Activated CD4-positive, alpha-beta T cell treated with anti-CD3 and anti-CD28 coated beads, Interleukin-2, amount 10 ng/mL, durations not matched to agents 24 days and 14 days (primary cell): Measurements from ENCODE around the gene ITGB6. TPM values are rescaled to one million over a fixed set of nuclear protein-coding genes. Genes with fewer than 3 reads are reported as not detected.
"Not testable (repeated sequence)": the region's sequence is repeated elsewhere in the genome, so short reads cannot be mapped to it uniquely, and the experiment has no call there.

Experiments
- DNase-seq: peaks from one replicate; pipeline ENCODE4 v3.0.0; 2022
- H3K27ac Mint-ChIP-seq: one replicate; pipeline ENCODE4 v1.8.0; 2022; ENCODE audit warnings: mild to moderate bottlenecking, mixed read lengths
- H3K27me3 Mint-ChIP-seq: one replicate; pipeline ENCODE4 v1.8.0; 2022; ENCODE audit warnings: mixed read lengths
- H3K36me3 Mint-ChIP-seq: one replicate; pipeline ENCODE4 v1.8.0; 2022; ENCODE audit warnings: low read depth, mild to moderate bottlenecking, mixed read lengths
- H3K4me1 Mint-ChIP-seq: one replicate; pipeline ENCODE4 v1.8.0; 2021; ENCODE audit warnings: mixed read lengths
- H3K4me3 Mint-ChIP-seq: one replicate; pipeline ENCODE4 v1.8.0; 2022; ENCODE audit warnings: mild to moderate bottlenecking, moderate library complexity, mixed read lengths
- H3K9me3 Mint-ChIP-seq: one replicate; pipeline ENCODE4 v1.8.0; 2021; ENCODE audit warnings: mixed read lengths
- intact Hi-C: fragments of 100-400 bp; cut with micrococcal nuclease; formaldehyde crosslinking; loops from one replicate; pipeline ENCODE4 v1.15.1; 2023
- total RNA-seq: library from RNA; stranded (reverse); gene quantifications from 2 replicates; pipeline ENCODE4 v1.2.3, GENCODE V29; 2022

ITGB6 gene
- total RNA-seq, 1 donor from 2014 or later = not detected

DNA sequence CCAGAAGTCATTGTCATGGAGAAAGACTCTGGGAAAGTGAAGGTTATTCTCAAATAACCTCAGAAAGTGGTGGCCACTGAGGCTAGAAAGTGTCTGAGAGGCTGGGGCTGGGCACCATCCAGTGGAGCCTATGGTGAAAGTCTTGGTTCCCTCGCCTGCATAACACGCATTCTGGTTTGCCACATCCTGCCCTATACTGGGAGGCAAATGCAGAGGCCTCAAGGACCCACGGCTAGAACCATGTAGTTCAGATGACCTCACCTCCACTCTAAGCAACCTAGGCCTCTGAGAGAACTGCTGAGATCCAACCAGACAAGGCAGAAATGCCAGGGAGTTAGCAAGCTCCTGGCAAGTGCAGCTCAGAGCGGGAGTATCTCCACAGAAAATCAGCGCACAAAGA, 5.1 kb downstream of the ITGB6 start:
- Mint-ChIP-seq H3K27me3 (peaks cover 13% of the 10 kb centered on the region), H3K9me3 (no peaks in the 10 kb centered on the region), H3K4me1 (peaks cover 4% of the 10 kb centered on the region), H3K4me3 (no peak overlapping the region), H3K36me3 (no peaks in the 10 kb centered on the region), H3K27ac (no peak overlapping the region)
- DNase-seq = peak; percentile 64
- intact Hi-C loops = no loop called here

DNA sequence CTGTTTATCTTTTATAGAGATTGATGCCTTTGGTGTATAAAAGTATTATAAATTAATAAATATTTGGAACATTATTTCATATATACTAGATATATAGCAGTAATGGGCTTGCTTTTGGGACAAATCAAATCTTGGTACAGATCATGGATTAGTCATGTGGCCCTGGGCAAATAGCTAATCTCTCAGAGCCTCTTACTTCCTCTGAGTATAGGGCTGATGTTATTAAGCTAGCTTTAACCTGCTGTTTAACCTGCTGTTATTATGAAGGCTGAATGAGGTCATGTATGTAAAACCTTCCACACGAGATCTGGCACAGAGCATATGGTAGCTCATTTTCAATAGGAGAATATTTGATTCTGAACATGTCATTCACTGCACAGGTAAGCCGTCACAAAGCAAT, 5.7 kb downstream of the ITGB6 start:
- peaks cover 4% of the 10 kb centered on the region for H3K4me1 Mint-ChIP-seq
- intact Hi-C loops = no loop called here
- no peak for DNase-seq
- no peak overlapping the region for H3K4me3 Mint-ChIP-seq
- H3K36me3 Mint-ChIP-seq = no peaks in the 10 kb centered on the region
- H3K27me3 Mint-ChIP-seq = peaks cover 9% of the 10 kb centered on the region
- no peak overlapping the region for H3K27ac Mint-ChIP-seq
- H3K9me3 Mint-ChIP-seq = no peaks in the 10 kb centered on the region

GRCh38 chr2:160181146-160181836, 18.8 kb downstream of the ITGB6 start:
- H3K4me1 Mint-ChIP-seq, H3K36me3 Mint-ChIP-seq, H3K9me3 Mint-ChIP-seq, H3K4me3 Mint-ChIP-seq, intact Hi-C loops, H3K27me3 Mint-ChIP-seq, H3K27ac Mint-ChIP-seq: not testable (repeated sequence)
- peak; percentile 76 for DNase-seq

DNA sequence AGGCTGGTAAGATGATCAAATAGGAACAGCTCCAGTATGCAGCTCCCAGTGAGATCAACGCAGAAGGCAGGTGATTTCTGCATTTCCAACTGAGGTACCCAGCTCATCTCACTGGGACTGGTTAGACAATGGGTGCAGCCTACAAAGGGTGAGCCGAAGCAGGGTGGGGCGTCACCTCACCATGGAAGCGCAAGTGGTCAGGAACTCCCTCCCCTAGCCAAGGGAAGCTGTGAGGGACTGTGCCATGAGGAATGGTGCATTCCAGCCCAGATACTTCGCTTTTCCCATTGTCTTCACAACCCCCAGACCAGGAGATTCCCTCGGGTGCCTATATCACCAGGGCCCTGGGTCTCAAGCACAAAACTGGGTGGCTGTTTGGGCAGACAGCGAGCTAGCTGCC, 19.4 kb downstream of the ITGB6 start:
- H3K27ac Mint-ChIP-seq, H3K9me3 Mint-ChIP-seq, DNase-seq, H3K4me3 Mint-ChIP-seq, H3K36me3 Mint-ChIP-seq, intact Hi-C loops, H3K4me1 Mint-ChIP-seq, H3K27me3 Mint-ChIP-seq: not testable (repeated sequence)

- Mint-ChIP-seq H3K27me3 (peaks cover 8% of the 10 kb centered on the region), H3K36me3 (no peaks in the 10 kb centered on the region), H3K27ac (no peak overlapping the region), H3K4me1 (peaks cover 4% of the 10 kb centered on the region), H3K9me3 (peaks cover 8% of the 10 kb centered on the region), H3K4me3 (no peak overlapping the region)
- DNase-seq = no peak
- intact Hi-C loops = no loop called here
Observed at GRCh38 chr2:160180172-160180571, 19.9 kb downstream of the ITGB6 start.

GRCh38 chr2:160175169-160176134, 24.6 kb downstream of the ITGB6 start:
- intact Hi-C loops = no loop called here
- no peaks in the 10 kb centered on the region for H3K9me3 Mint-ChIP-seq

DNA sequence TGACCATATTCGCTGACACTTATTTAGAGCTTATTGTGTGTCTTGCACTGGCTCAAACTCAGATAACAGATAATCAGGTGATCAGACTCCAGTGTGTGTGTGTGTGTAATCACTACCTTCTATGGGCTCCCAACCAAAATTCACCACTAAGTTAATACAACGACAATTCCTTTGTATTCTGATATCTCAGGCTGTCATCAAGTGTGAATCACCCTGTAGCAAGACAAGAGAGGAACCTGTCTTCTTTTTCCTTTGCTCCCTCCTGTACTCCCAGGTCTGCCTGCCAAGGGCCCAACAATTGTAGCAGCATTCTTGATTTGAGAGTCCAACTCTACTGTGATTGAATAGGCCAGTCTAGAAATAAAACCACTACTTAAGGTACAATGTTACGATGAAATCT, 25.8 kb downstream of the ITGB6 start:
- Mint-ChIP-seq H3K27ac (no peak overlapping the region), H3K36me3 (no peaks in the 10 kb centered on the region), H3K4me1 (no peaks in the 10 kb centered on the region), H3K4me3 (no peak overlapping the region), H3K9me3 (no peaks in the 10 kb centered on the region), H3K27me3 (peaks cover 5% of the 10 kb centered on the region)
- intact Hi-C loops = no loop called here
- no peak for DNase-seq

More at GRCh38 chr2:160175169-160176134, 24.6 kb downstream of the ITGB6 start:
- H3K4me1 Mint-ChIP-seq = no peaks in the 10 kb centered on the region
- no peaks in the 10 kb centered on the region for H3K36me3 Mint-ChIP-seq
- H3K27ac Mint-ChIP-seq = no peak overlapping the region
- no peak for DNase-seq
- H3K4me3 Mint-ChIP-seq = no peak overlapping the region
- peaks cover 4% of the 10 kb centered on the region for H3K27me3 Mint-ChIP-seq

- Mint-ChIP-seq H3K9me3 (no peaks in the 10 kb centered on the region), H3K4me1 (no peaks in the 10 kb centered on the region), H3K27ac (no peak overlapping the region), H3K4me3 (no peak overlapping the region), H3K36me3 (no peaks in the 10 kb centered on the region), H3K27me3 (peaks cover 5% of the 10 kb centered on the region)
- intact Hi-C loops = no loop called here
- no peak for DNase-seq
Observed at GRCh38 chr2:160169988-160170387, 30.1 kb downstream of the ITGB6 start.

DNA sequence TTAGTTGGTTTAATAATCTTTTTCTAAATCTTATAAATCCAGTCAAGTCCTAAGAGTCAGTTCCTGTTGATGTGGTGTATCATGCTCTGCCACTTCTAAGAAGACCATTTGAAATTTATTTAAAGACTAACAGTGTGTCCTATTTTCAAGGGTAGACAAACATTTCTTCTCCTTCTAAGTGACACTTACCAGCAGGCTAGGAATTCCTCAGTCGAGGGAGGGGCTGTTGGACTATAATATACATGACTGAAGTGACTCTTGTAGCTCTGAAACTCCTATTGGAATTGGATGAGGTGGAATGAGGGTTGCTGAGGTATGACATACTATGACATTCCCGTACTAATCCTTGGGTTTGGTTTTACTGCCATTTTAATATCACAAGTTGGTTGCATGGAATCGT, 30.6 kb downstream of the ITGB6 start:
- intact Hi-C loops = no loop called here
- Mint-ChIP-seq H3K4me3 (no peak overlapping the region), H3K27me3 (peaks cover 5% of the 10 kb centered on the region), H3K36me3 (no peaks in the 10 kb centered on the region), H3K4me1 (no peaks in the 10 kb centered on the region), H3K9me3 (no peaks in the 10 kb centered on the region), H3K27ac (no peak overlapping the region)
- no peak for DNase-seq

GRCh38 chr2:160168878-160169277, 31.2 kb downstream of the ITGB6 start:
- Mint-ChIP-seq H3K9me3 (no peaks in the 10 kb centered on the region), H3K36me3 (no peaks in the 10 kb centered on the region), H3K4me3 (no peak overlapping the region), H3K27me3 (peaks cover 4% of the 10 kb centered on the region), H3K4me1 (no peaks in the 10 kb centered on the region), H3K27ac (no peak overlapping the region)
- DNase-seq = no peak
- intact Hi-C loops = no loop called here

DNA sequence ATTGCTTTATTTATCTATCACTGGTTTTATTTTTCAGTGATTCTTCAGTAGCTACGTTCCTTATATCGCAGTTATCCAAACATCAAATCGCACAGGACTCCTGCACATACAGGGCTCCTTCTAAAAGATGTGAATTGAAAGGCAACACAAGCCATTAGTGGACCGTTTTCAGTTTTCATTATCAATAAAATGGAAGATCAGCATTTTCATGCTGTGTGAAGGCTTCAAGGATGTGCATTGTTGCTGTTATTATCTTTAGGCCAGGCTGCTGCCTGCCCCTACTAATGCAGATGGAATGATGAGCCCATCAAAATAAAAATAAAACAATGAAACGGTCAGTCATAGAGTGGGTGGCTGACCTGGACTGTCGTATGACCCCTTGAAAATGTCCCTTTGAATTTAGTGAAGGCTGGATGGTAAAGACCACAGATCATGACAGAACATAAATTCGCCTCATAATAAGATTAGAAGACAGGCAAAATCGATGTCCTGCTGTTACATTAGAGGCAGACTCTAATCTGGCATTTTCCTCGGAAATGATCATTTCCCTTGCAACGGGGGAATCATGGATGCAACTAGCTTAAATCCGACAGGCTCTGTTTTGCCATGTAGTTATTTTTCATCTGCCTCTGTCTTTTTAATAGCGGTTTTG, 32.9 kb downstream of the ITGB6 start:
- Mint-ChIP-seq H3K9me3 (no peaks in the 10 kb centered on the region), H3K4me3 (no peak overlapping the region), H3K36me3 (no peaks in the 10 kb centered on the region), H3K4me1 (no peaks in the 10 kb centered on the region), H3K27ac (no peak overlapping the region), H3K27me3 (peaks cover 2% of the 10 kb centered on the region)
- intact Hi-C loops = no loop called here
- DNase-seq = no peak

DNA sequence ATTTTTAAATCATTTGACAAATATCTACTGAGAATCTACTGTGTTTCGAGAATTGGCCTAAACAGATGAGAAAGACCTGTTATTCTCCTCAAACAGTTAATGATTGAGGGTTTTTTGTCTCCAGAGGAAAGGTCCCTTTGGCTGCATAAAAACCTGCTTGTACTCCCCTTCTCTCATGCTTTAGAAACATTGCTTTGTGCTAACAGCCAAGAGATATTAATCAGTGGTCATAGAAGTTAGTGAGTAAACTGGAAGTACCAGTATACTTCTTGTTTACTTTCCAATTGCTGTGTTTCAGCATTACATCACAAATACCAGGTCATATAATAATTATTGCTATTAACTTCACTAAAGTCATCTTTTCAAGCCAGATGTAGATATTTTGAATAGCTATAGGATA, 34.1 kb downstream of the ITGB6 start:
- no peak overlapping the region for H3K4me3 Mint-ChIP-seq
- H3K27me3 Mint-ChIP-seq = peaks cover 4% of the 10 kb centered on the region
- H3K9me3 Mint-ChIP-seq = no peaks in the 10 kb centered on the region
- no peaks in the 10 kb centered on the region for H3K36me3 Mint-ChIP-seq
- no peak for DNase-seq
- no peaks in the 10 kb centered on the region for H3K4me1 Mint-ChIP-seq
- intact Hi-C loops = no loop called here
- H3K27ac Mint-ChIP-seq = no peak overlapping the region

GRCh38 chr2:160165081-160165480, 35.0 kb downstream of the ITGB6 start:
- H3K4me1 Mint-ChIP-seq = no peaks in the 10 kb centered on the region
- H3K9me3 Mint-ChIP-seq = no peaks in the 10 kb centered on the region
- H3K27me3 Mint-ChIP-seq = peaks cover 2% of the 10 kb centered on the region
- H3K36me3 Mint-ChIP-seq = no peaks in the 10 kb centered on the region
- no peak overlapping the region for H3K4me3 Mint-ChIP-seq
- intact Hi-C loops = no loop called here
- DNase-seq = no peak
- H3K27ac Mint-ChIP-seq = no peak overlapping the region
